IPS-NIHi7 (cell line): ENCODE measurements around the gene TMIE.
"Not testable (repeated sequence)": the region's sequence is repeated elsewhere in the genome, so short reads cannot be mapped to it uniquely, and the experiment has no call there.

Source experiments
- DNase-seq: peaks from one replicate; pipeline ENCODE4 v3.0.0; 2012; ENCODE audit warnings: mixed read lengths; ENCODE audit errors: extremely low spot score

The TMIE gene

GRCh38 chr3:46722443-46722842 lies 21.3 kb downstream of the TMIE start:
- DNase-seq: no peak

DNA sequence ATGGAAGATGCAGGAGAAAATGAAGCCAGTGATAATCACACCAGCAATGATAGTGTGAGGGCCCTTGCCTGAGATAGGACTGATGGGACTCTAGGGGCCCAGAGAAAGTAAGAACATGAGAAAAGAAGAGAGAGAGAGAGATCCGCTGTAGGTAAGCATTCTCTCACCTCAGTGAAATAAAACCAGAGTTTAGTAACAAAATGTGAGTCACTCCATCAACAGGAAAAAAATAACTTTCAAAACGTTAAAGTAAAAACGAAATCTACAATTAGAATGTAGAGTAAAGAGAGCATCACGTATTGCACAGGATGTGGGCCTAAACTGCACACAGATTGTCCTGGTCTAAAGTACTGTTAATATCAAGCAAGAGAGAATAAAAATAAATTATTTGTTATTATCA lies 23.2 kb downstream of the TMIE start:
- no peak for DNase-seq

DNA sequence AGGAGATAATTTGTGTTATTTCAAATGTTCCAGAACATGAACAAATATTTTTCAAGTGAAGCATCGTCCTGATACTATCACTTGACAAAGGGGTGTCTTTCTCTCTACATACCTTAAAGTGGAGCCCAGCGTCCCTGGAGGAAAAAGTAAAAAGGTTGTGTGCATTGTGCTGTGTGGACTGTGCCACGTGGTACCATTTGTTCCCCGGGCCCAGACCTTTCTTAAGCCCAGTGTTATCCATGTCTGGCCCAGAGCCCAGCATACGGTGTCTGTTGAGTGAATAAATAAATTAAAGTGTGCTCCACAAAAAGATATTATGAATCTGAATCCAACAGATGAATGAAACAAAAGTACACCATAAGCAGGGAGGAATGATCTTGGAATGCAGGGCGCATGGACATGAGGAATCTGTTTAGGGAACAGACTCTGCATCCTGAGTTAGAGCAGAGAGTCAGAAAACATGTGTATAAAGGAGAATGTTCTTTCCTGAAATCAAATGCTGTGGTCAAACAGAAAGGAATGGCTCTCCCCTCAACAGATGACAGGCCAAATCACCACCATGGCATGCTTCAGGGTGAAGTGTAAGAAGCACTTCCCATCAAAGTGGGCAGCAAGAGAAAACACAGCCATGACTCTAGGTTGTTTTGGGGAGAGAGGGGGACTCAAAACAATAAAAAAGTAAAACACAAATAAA lies 24.6 kb downstream of the TMIE start:
- DNase-seq: no peak

- no peak for DNase-seq
Observed at GRCh38 chr3:46729038-46729437, 27.8 kb downstream of the TMIE start.

DNA sequence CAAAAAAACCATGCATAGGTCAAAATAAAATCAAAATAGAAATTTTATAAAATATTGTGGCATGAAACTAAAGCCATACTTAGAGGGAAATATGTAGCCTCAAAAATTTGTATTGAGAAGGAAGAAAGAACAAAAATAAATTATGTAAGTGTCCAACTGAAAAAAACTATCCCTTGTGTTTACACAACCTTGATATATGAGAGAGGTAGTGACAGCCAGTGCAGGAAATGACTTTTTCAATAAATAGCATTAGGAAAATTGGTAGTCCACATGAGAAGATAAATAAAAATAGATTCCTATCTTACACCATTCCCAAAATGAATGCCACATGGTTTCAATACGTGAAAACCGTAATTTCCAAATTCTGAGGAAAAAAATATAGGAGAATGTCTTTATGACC lies 29.6 kb downstream of the TMIE start:
- DNase-seq: no peak

GRCh38 chr3:46731795-46732194 lies 30.6 kb downstream of the TMIE start:
- DNase-seq: no peak

- no peak for DNase-seq
Observed at GRCh38 chr3:46733026-46733800, 32.0 kb downstream of the TMIE start.

DNA sequence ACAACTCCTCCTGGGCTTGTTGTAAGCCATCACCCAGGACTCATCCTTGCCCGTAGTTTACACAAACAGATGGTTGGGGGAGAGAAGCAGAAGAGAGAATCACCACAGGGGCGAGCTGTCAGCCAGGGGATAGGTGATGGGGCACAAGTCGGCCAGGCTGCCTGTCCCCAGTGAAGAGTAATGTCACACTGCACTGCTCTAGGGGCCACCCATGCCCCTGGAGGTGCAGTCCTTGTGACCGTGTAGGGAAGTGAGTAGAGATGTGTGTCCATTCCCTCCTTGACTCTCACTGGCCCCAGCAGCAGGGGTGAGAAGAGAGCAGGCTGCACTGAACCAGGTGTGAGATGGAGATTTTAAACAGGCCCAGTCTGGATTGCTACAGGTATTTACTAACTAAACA lies 33.6 kb downstream of the TMIE start:
- no peak for DNase-seq

DNA sequence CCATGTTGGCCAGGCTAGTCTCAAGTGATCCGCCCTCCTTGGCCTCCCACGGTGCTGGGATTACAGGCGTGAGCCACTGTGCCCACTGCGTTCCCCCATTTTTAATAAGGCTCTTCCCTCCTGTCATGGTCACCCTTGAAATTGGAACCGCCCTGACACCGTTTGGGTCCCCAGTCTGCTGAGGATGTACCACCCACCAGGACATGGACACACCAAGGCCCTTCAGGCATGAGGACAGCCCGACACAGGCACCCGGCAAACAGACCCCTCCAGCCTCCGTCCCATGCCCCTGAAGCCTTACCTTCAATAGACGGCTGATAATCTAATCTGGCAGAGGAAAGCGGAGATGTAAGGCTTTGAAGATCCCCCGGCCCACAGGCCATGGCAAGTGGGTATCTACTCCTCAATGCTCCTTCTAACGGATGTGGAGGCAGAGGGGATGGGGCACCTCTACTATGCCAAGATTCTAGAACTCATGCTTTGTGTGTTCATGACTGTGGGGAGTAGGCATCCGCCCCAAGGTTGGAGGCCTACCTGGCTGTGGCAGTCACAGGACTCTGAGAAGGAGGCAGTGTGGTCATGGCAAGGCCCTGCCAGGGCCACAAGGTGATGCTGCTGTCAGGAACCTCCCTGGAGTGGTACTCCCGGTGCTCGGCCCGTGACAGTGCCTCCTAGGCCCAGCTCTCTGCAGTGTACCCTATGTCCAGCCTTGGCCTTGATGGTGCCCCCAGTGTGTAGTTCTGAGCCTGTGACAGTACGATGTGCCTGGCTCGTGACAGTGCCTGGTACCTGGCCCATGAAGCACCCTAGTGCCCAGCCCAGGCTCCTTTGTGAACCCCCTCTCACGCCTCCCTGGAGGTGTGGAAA lies 35.0 kb downstream of the TMIE start:
- DNase-seq: peak; percentile 8

DNA sequence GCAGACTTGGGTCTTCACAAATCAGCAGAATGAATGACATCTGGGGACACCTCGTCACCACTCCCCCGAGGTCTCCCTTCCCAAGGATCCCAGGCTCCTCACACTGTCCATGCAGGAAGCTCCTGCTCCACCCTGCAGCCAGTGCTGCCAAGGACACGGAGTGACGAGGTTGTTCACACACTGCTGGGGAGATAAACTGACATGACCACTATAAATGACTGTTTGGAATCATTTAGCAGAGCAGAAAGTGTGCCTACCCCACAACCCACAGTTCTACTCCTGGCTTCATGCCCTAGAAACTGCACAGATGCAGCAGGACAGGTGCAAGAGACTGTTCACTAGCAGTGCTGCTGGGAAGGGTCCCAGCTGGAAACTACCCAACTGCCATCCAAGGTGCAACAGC lies 36.1 kb downstream of the TMIE start:
- DNase-seq: peak; percentile 9

DNA sequence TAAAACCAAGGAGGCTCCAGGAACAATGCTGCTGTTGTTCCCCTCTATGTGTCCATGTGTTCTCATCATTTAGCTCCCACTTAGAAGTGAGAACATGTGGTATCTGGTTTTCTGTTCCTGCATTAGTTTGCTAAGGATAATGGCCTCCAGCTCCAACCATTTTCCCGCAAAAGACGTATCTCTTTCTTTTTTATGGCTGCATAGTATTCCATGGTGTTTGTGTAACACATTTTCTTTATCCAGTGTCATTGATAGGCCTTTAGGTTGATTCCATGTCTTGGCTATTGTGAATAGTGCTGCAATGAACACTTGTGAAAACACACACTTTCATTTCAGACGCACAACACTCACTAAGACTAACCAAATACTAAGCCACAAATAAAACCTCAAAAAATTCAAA lies 38.4 kb downstream of the TMIE start:
- DNase-seq: not testable (repeated sequence)

- DNase-seq: peak; percentile 73
Observed at GRCh38 chr3:46742992-46743585, 41.9 kb downstream of the TMIE start.

- no peak for DNase-seq
Observed at GRCh38 chr3:46746711-46747110, 45.5 kb downstream of the TMIE start.

DNA sequence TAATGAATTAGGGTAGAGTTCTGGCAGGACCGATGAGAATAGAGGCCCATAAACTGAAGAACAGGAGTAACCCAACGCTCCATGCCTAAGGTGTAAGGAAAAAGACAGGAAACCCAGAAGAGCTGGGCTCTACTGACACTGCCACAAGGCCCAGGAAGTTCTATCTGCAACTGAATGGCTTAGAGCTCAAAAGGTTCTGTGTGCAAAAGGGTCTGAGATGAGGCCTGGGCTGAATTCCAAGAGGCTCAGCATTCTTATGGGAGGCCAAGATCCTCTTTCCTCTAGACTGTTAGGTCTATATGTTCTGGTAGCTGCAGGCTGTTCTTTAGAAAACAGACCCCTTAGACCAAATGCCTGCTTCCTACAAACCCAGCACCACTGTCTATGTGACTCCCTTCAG lies 47.0 kb downstream of the TMIE start:
- no peak for DNase-seq

- no peak for DNase-seq
Observed at GRCh38 chr3:46749129-46749528, 47.9 kb downstream of the TMIE start.

DNA sequence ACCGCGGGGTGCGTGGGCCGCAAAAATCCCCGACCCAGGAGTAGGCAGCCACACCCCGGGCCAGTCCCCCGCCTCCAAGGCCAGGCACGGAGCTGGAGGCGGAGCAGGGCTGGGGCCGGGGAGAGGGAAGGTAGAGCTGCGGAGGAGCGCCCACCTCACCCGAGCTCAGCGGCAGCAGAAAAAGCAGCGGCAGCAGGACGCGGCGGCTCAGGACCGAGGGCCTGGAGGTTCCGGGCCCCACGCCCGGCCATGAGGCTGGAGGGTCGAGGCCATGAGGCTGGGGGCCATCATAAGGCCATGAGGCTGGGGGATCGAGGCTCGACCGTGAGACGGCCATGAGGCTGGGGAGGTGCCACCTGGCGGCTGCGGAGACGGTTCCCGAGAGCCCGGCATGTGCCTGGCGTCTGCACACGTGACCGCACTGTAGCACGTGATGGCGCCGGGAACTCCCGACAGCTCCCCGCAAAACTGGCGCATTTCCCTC lies 49.4 kb downstream of the TMIE start:
- no peak for DNase-seq

DNA sequence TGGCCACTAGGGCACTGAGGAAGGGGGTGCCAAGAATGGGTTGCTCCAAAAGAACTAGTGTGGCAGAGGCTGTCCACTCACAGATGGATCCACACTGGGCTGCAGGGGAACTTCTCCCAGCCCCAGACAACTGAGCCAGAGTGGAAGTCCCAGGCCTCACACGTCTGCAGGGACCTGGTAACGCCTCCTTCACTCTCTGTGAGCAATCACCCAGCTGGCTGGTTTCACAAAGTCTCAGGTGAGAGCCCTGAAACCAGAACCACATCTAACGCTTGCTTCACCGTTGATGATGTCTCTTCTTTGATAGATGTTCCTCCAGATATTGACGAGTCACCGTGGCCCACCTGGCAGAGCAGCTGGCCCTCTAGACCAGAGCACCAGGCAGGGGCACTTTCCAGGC lies 51.9 kb downstream of the TMIE start:
- DNase-seq: not testable (repeated sequence)

DNA sequence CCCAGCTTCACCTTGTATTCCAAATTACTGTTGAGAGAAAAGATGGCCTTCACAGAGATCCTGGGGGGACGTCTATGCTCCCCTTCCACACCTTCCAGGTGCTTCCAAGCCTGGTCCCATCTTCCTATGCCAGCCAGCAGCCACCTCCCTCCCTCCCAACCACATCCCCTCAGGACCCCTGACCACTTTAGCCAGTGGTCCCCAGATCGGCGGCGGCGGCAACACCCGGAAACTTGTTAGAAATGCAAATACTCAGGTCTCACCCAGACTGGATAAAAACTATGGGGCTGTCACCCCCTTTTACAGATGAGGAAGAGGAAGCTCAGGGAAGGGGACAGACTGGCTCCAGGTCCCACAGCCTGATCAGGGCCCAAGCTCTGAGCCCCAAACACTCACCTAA lies 54.5 kb downstream of the TMIE start:
- DNase-seq: no peak

DNA sequence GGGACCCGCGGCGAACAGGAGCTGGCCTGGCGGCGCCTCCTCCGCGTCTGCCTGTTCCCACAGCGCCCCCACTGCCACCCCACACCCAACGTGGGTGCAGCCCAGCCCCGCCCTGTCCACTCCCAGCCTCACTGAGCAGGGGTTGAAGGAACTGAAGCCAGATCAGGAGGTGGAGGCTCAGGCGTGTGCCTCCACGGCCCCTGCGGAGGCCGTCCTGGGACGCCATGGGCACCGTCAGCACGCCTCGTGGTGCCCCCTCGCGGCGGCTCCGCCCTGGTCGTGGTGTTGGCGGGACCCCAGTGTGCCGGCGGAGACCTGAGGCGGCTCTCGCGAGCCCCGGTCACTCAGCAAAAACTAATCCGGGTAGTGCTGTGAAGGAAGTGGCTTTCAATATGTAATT lies 55.5 kb downstream of the TMIE start:
- no peak for DNase-seq

- no peak for DNase-seq
Observed at GRCh38 chr3:46759239-46760167, 58.3 kb downstream of the TMIE start.
